HCT116 (cell line): ENCODE measurements around the gene BCAR3. TPM values are rescaled to one million over a fixed set of nuclear protein-coding genes. Genes with fewer than 3 reads are reported as not detected.

ENCODE experiments used
- ATAC-seq: fragments of 200-7000 bp; cut with Tn5 transposase; 2 replicates; pipeline ENCODE4 v1.9.1; 2020; ENCODE audit warnings: mild to moderate bottlenecking, moderate library complexity
- BruUV-seq: library from RNA; stranded (reverse); fragments of 400-500 nt; replicated peaks from 2 replicates; lab custom pipeline; 2021; lab: Mats Ljungman, UMichigan
- CTCF ChIA-PET: fragments of 300-600 bp; sonication (Branson Sonifier 250); formaldehyde crosslinking; loops from one replicate; lab custom pipeline; 2021; ENCODE audit warnings: antibody characterized with exemption; lab: Charles Lee
- POLR2A ChIA-PET: fragments of 300-600, 350-600 bp; sonication (Branson Sonifier 250); formaldehyde crosslinking; loops from one replicate; lab custom pipeline; 2021; ENCODE audit warnings: antibody characterized with exemption; lab: Charles Lee
- RAD21 ChIA-PET, 2 experiments: fragments of 300-600 bp; sonication (Branson Sonifier 250); formaldehyde crosslinking; loops; one replicate each; lab custom pipeline; 2023; ENCODE audit warnings: low total read pairs in 2 of 2; ENCODE audit not compliant: uncharacterized antibody in 2 of 2, unreplicated experiment in 2 of 2, low non-redundant PET in 1 of 2; lab: Charles Lee
- DNase-seq: peaks from one replicate; pipeline ENCODE4 v3.0.0-alpha.2; 2010; ENCODE audit warnings: low read depth, low spot score
- H2AFZ ChIP-seq: fragments of 200-600 bp; shearing (Covaris generic), sonication (generic); 2 replicates; pipeline ENCODE4 v1.6.1; 2017; ENCODE audit warnings: low read depth, mixed run types, mixed read lengths, antibody characterized with exemption, low read length; ENCODE audit not compliant: poor library complexity, severe bottlenecking
- H3K27ac ChIP-seq: 2 replicates; pipeline ENCODE4 v1.5.1; 2012; ENCODE audit warnings: low read depth, low read length
- H3K27me3 ChIP-seq: fragments of 200-600 bp; sonication (generic); 2 replicates; pipeline ENCODE4 v1.6.1; 2016; ENCODE audit warnings: mixed run types, low read length, mixed read lengths; ENCODE audit not compliant: insufficient read depth
- H3K36me3 ChIP-seq, 2 experiments: fragments of 200-500 bp in 1 of 2; fragments of 200-600 bp in 1 of 2; sonication (Bioruptor generic) in 1 of 2; sonication (generic) in 1 of 2; 2 replicates each; pipeline versions ENCODE4 v1.5.1 to v1.6.1; 2014 to 2016; ENCODE audit warnings: low read length in 2 of 2, inconsistent platforms in 1 of 2, mixed read lengths in 1 of 2, mixed run types in 1 of 2; ENCODE audit not compliant: insufficient read depth in 2 of 2, control insufficient read depth in 1 of 2
- H3K4me1 ChIP-seq, 2 experiments: fragments of 200-600 bp in 1 of 2; sonication (generic) in 1 of 2; 2 replicates each; pipeline versions ENCODE4 v1.5.1 to v1.6.1; 2012 to 2017; ENCODE audit warnings: low read length in 2 of 2, inconsistent platforms in 1 of 2, mild to moderate bottlenecking in 1 of 2, mixed read lengths in 1 of 2, mixed run types in 1 of 2, moderate library complexity in 1 of 2; ENCODE audit not compliant: insufficient read depth in 2 of 2, control insufficient read depth in 1 of 2
- H3K4me2 ChIP-seq: fragments of 200-600 bp; sonication (generic); 2 replicates; pipeline ENCODE4 v1.6.1; 2017; ENCODE audit warnings: mixed run types, low read length, mixed read lengths
- H3K4me3 ChIP-seq, 2 experiments: fragments of 200-600 bp in 1 of 2; sonication (generic) in 1 of 2; replicated peaks in 1 of 2; 2 replicates each; pipeline ENCODE4 v1.5.1; 2011 to 2016; ENCODE audit warnings: low read length in 2 of 2, control low read depth in 1 of 2, low read depth in 1 of 2, mild to moderate bottlenecking in 1 of 2, mixed read lengths in 1 of 2, mixed run types in 1 of 2
- H3K79me2 ChIP-seq: fragments of 200-600 bp; sonication (generic); 2 replicates; pipeline ENCODE4 v1.6.1; 2017; ENCODE audit warnings: mild to moderate bottlenecking, mixed run types, low read length, moderate library complexity, mixed read lengths; ENCODE audit not compliant: insufficient read depth
- H3K9ac ChIP-seq: fragments of 200-600 bp; sonication (generic); 2 replicates; pipeline ENCODE4 v1.6.1; 2016; ENCODE audit warnings: low read length, mixed read lengths
- H3K9me2 ChIP-seq: fragments of 200-600 bp; sonication (generic), shearing (Covaris generic); 2 replicates; pipeline ENCODE4 v1.6.1; 2017; ENCODE audit warnings: mixed run types, mild to moderate bottlenecking, moderate library complexity; ENCODE audit not compliant: insufficient read depth
- H3K9me3 ChIP-seq, 2 experiments: fragments of 200-500 bp in 1 of 2; fragments of 200-600 bp in 1 of 2; sonication (Bioruptor generic) in 1 of 2; sonication (generic) in 1 of 2; 2 replicates each; pipeline ENCODE4 v1.6.1; 2014 to 2017; ENCODE audit warnings: low read length in 2 of 2, mixed read lengths in 2 of 2, inconsistent platforms in 1 of 2, low read depth in 1 of 2, mild to moderate bottlenecking in 1 of 2, mixed run types in 1 of 2, moderate library complexity in 1 of 2; ENCODE audit not compliant: control insufficient read depth in 1 of 2, insufficient read depth in 1 of 2
- H4K20me1 ChIP-seq: fragments of 200-600 bp; sonication (generic), shearing (Covaris generic); 2 replicates; pipeline ENCODE4 v1.6.1; 2017; ENCODE audit warnings: mixed run types, mild to moderate bottlenecking, moderate library complexity; ENCODE audit not compliant: insufficient read depth
- CBX3 ChIP-seq: IDR thresholded peaks from 2 replicates; pipeline ENCODE4 v1.6.1; 2012; ENCODE audit warnings: low read depth
- CEBPB ChIP-seq: IDR thresholded peaks from 2 replicates; pipeline ENCODE4 v1.6.1; 2012; ENCODE audit warnings: low read depth
- CTCF ChIP-seq, 3 experiments: fragments of 200-600 bp in 1 of 3; sonication (generic) in 1 of 3; IDR thresholded peaks in 2 of 3; conservative IDR thresholded peaks in 1 of 3; 2 replicates each; pipeline ENCODE4 v1.5.1; 2012 to 2017; ENCODE audit warnings: low read depth in 2 of 3, low read length in 2 of 3, antibody characterized with exemption in 1 of 3, borderline replicate concordance in 1 of 3, control low read depth in 1 of 3, mild to moderate bottlenecking in 1 of 3, mixed read lengths in 1 of 3, mixed run types in 1 of 3, moderate library complexity in 1 of 3; ENCODE audit not compliant: insufficient read depth in 1 of 3
- EGR1 ChIP-seq: IDR thresholded peaks from 2 replicates; pipeline ENCODE4 v1.6.1; 2012; ENCODE audit warnings: low read depth
- ELF1 ChIP-seq: IDR thresholded peaks from 2 replicates; pipeline ENCODE4 v1.6.1; 2012; ENCODE audit warnings: low read depth, borderline replicate concordance
- EZH2 ChIP-seq: fragments of 200-600 bp; sonication (generic); IDR thresholded peaks from 2 replicates; pipeline ENCODE4 v1.6.1; 2017; ENCODE audit warnings: antibody characterized with exemption, mixed run types
- EZH2phosphoT487 ChIP-seq: fragments of 200-600 bp; IDR thresholded peaks from 2 replicates; pipeline ENCODE4 v1.6.1; 2018; ENCODE audit warnings: antibody characterized with exemption, borderline replicate concordance
- FOSL1 ChIP-seq: IDR thresholded peaks from 2 replicates; pipeline ENCODE4 v1.6.1; 2012; ENCODE audit warnings: low read depth
- JUND ChIP-seq: IDR thresholded peaks from 2 replicates; pipeline ENCODE4 v1.6.1; 2012
- MAX ChIP-seq: IDR thresholded peaks from 2 replicates; pipeline ENCODE4 v1.6.1; 2012
- POLR2A ChIP-seq: IDR thresholded peaks from 2 replicates; pipeline ENCODE4 v1.7.0; 2011; ENCODE audit warnings: borderline replicate concordance; ENCODE audit not compliant: insufficient read depth, insufficient read length; ENCODE audit errors: extremely low read depth
- SIN3A ChIP-seq: IDR thresholded peaks from 2 replicates; pipeline ENCODE4 v1.6.1; 2012; ENCODE audit warnings: low read depth
- SRF ChIP-seq: IDR thresholded peaks from 2 replicates; pipeline ENCODE4 v1.6.1; 2012; ENCODE audit warnings: low read depth
- TCF7L2 ChIP-seq: IDR thresholded peaks from 2 replicates; pipeline ENCODE4 v1.7.0; 2011; ENCODE audit warnings: borderline replicate concordance, inconsistent platforms; ENCODE audit not compliant: insufficient read depth, insufficient read length; ENCODE audit errors: extremely low read depth
- YY1 ChIP-seq: IDR thresholded peaks from 2 replicates; pipeline ENCODE4 v1.6.1; 2011; ENCODE audit warnings: low read length, low read depth, moderate library complexity, mild to moderate bottlenecking; ENCODE audit not compliant: insufficient replicate concordance; ENCODE audit errors: extremely low read depth
- ZFX ChIP-seq: fragments of 450-650 bp; IDR thresholded peaks from 2 replicates; pipeline ENCODE4 v1.6.1; 2017
- intact Hi-C: fragments of 100-400 bp; cut with micrococcal nuclease; formaldehyde crosslinking; loops from 2 replicates; pipeline ENCODE4 v1.10.0; 2022
- total RNA-seq: library from RNA; stranded (reverse); gene quantifications from one replicate; pipeline ENCODE4 v1.2.1, GENCODE V29; 2021; ENCODE audit not compliant: unreplicated experiment

Gene BCAR3
- total RNA-seq, 1 experiment from 2014 or later, result 24.5 TPM

GRCh38 chr1:93692451-93692861 is 10.8 kb upstream of the BCAR3 start:
- Histone ChIP-seq H3K9ac (peak overlapping the region; percentile 71), H3K36me3 (no peaks in the 10 kb centered on the region), H3K79me2 (no peaks in the 10 kb centered on the region), H3K27me3 (no peaks in the 10 kb centered on the region), H3K9me3 (no peaks in the 10 kb centered on the region), H3K9me2 (no peaks in the 10 kb centered on the region), H2AFZ (no peak overlapping the region), H3K27ac (peak overlapping the region; percentile 80), H4K20me1 (no peaks in the 10 kb centered on the region), H3K4me3 (peak overlapping the region in 1 of 2 experiments; percentile 45; a peak in 2 of 4 replicates), H3K4me2 (peak overlapping the region; percentile 74), H3K4me1 (peaks cover 39 to 79% of the 10 kb centered on the region in 2 experiments)
- intact Hi-C loops, result loop anchor here (2.0 kb wide), 1 partner anchor 46 kb away; no protein-coding TSS in a partner anchor
- BruUV-seq, result no TSS peak
- CTCF ChIA-PET, result interaction anchor here (0.9 to 1.4 kb wide), 5 partner anchors 10 to 121 kb away, joined by 3 to 8 read pairs (median 4); partner anchors contain the start of gene BCAR3
- TF ChIP-seq FOSL1, result no peak
- no peak for TF ChIP-seq CEBPB
- no peak for TF ChIP-seq MAX
- TF ChIP-seq ZFX, result no peak
- TF ChIP-seq SRF, result no peak
- no peak for TF ChIP-seq EGR1
- no peak for TF ChIP-seq CTCF (IDR thresholded peaks at IDR 0.05 in 2 of 3, conservative IDR thresholded peaks at IDR 0.05 in 1 of 3; ENCODE audit: borderline replicate concordance in 1 of 3, insufficient read depth in 1 of 3, low read depth in 2 of 3, low read length in 2 of 3)
- TF ChIP-seq CBX3, result no peak
- no peak for TF ChIP-seq SIN3A
- no peak for TF ChIP-seq JUND
- no peak for TF ChIP-seq EZH2phosphoT487
- TF ChIP-seq POLR2A, result no peak
- TF ChIP-seq YY1, result no peak
- no peak for TF ChIP-seq EZH2
- no peak for TF ChIP-seq TCF7L2
- TF ChIP-seq ELF1, result no peak
- RAD21 ChIA-PET, result no interaction called here
- POLR2A ChIA-PET, result interaction anchor here (0.6 to 3.6 kb wide), 7 partner anchors 11 to 121 kb away, joined by 3 to 23 read pairs (median 6); partner anchors contain the start of gene BCAR3
- DNase-seq, result no peak
- peak; percentile 21 for ATAC-seq
